Measurements from ENCODE around the gene GRID2IP. TPM values are rescaled to one million over a fixed set of nuclear protein-coding genes. Genes with fewer than 3 reads are reported as not detected.
A peak's percentile ranks its signal among the peaks of the same experiment; 100 is the strongest.

The GRID2IP gene
- total and polyA plus RNA-seq, 2 donors (not counting 1 experiment from before 2014, with no cell fraction given) = 0.72 to 1.7 TPM

GRCh38 chr7:6447581-6448199 is 103.6 kb downstream of the GRID2IP start, which contains the start of gene DAGLB:
Gene DAGLB, minus strand, starts transcription at chr7:6447954. Its CDS starts 112 bp downstream, at chr7:6447842.
- no peaks in the 10 kb centered on the region for H3K9me3 Mint-ChIP-seq (ENCODE audit: insufficient read depth)
- Histone ChIP-seq H4K20me1 (ENCODE audit: control insufficient read depth, insufficient read depth, low read length, poor library complexity, severe bottlenecking) (no peaks in the 10 kb centered on the region), H3K79me2 (ENCODE audit: control insufficient read depth, insufficient read depth, low read length) (peaks cover 47% of the 10 kb centered on the region), H3K4me1 (ENCODE audit: control insufficient read depth in 2 of 2, insufficient read depth in 2 of 2, low read length in 2 of 2) (peaks cover 6 to 17% of the 10 kb centered on the region in 2 donors), H3K9me3 (ENCODE audit: control extremely low read depth in 1 of 3, control insufficient read depth in 2 of 3, insufficient read depth in 1 of 3, low read length in 2 of 3) (no peaks in the 10 kb centered on the region), H3K4me2 (replicated peaks; ENCODE audit: low read depth, low read length, poor library complexity, severe bottlenecking) (peak within 1 kb of the TSS; percentile 86), H3K36me3 (replicated peaks in 1 of 2; ENCODE audit: control extremely low read depth in 1 of 2, control insufficient read depth in 1 of 2, extremely low read depth in 1 of 2, insufficient read depth in 2 of 2, low read length in 1 of 2) (peaks cover 0 to 20% of the 10 kb centered on the region in 2 experiments), H2AFZ (ENCODE audit: insufficient read depth, low read depth, low read length, poor library complexity, severe bottlenecking) (peak within 1 kb of the TSS; percentile 93), H3K27ac (ENCODE audit: low read length in 2 of 2) (peak within 1 kb of the TSS; percentile 80 to 81), H3K4me3 (ENCODE audit: control extremely low read depth in 1 of 5, extremely low read depth in 1 of 5, insufficient read depth in 1 of 5, low read depth in 2 of 5, low read length in 4 of 5) (peak within 1 kb of the TSS; percentile 54 to 100 (median 85)), H3K27me3 (replicated peaks in 1 of 4; ENCODE audit: control extremely low read depth in 1 of 4, control insufficient read depth in 3 of 4, insufficient read depth in 4 of 4, low read length in 3 of 4) (no peaks in the 10 kb centered on the region), H3K9ac (ENCODE audit: low read length) (peak within 1 kb of the TSS; percentile 81)
- ATAC-seq (ENCODE audit: low read depth) (peak; percentile 89), DNase-seq (peak; percentile 97)
- intact Hi-C loops (cut with micrococcal nuclease) = loop anchor here (1.0 kb wide), 1 partner anchor 11 kb away; no protein-coding TSS in a partner anchor
- H3K4me3 Mint-ChIP-seq = peak within 1 kb of the TSS; percentile 94
- CTCF ChIA-PET = interaction anchor here (0.6 to 2.2 kb wide), 6 partner anchors 9 to 915 kb away, joined by 3 to 16 read pairs (median 4); partner anchors contain the start of gene INTS15
- under 1% methylated on average over 58 of the region's 61 CpGs for WGBS (ENCODE audit: insufficient coverage)
- no peaks in the 10 kb centered on the region for H3K27me3 Mint-ChIP-seq
- TF ChIP-seq CTCF (IDR thresholded peaks at IDR 0.05) (no peak), EZH2 (IDR thresholded peaks at IDR 0.05; ENCODE audit: borderline replicate concordance, insufficient read depth, low read depth, low read length, poor library complexity, severe bottlenecking) (no peak)
- POLR2A ChIA-PET = interaction anchor here (0.5 to 1.2 kb wide), 10 partner anchors 11 to 1526 kb away, joined by 3 to 7 read pairs (median 6); no protein-coding TSS in a partner anchor
- peak within 1 kb of the TSS; percentile 93 for H3K27ac Mint-ChIP-seq
- H3K4me1 Mint-ChIP-seq = peaks cover 29% of the 10 kb centered on the region

Other genes starting within 250 kb of the GRID2IP start
- 15.7 and 16.6 TPM in 2 replicates for gene FAM220A, start 202.5 kb downstream of the GRID2IP start, total RNA-seq
- 8.7 and 10.3 TPM in 2 replicates for gene FAM220A, start 202.5 kb downstream of the GRID2IP start, polyA plus RNA-seq
- 95.7 and 99.1 TPM in 2 replicates for gene RAC1, start 176.9 kb downstream of the GRID2IP start, total RNA-seq
- gene RAC1, start 176.9 kb downstream of the GRID2IP start, polyA plus RNA-seq = 87.2 and 98.0 TPM in 2 replicates
- 27.6 and 29.6 TPM in 2 replicates for gene DAGLB, start 103.5 kb downstream of the GRID2IP start, total RNA-seq
- gene DAGLB, start 103.5 kb downstream of the GRID2IP start, polyA plus RNA-seq = 25.2 and 37.6 TPM in 2 replicates
- gene KDELR2, start 67.3 kb downstream of the GRID2IP start, total RNA-seq = 29.6 and 31.5 TPM in 2 replicates
- 14.0 and 16.6 TPM in 2 replicates for gene KDELR2, start 67.3 kb downstream of the GRID2IP start, polyA plus RNA-seq
- 38.5 and 49.4 TPM in 2 replicates for gene ZDHHC4, start 26.0 kb upstream of the GRID2IP start, total RNA-seq
- 42.0 and 44.8 TPM in 2 replicates for gene ZDHHC4, start 26.0 kb upstream of the GRID2IP start, polyA plus RNA-seq
- gene INTS15, start 38.6 kb upstream of the GRID2IP start, total RNA-seq = 57.1 and 57.8 TPM in 2 replicates
- gene INTS15, start 38.6 kb upstream of the GRID2IP start, polyA plus RNA-seq = 50.6 and 63.2 TPM in 2 replicates
- gene ZNF853, start 64.1 kb upstream of the GRID2IP start, total RNA-seq = 5.2 and 6.3 TPM in 2 replicates
- 1.6 and 2.5 TPM in 2 replicates for gene ZNF853, start 64.1 kb upstream of the GRID2IP start, polyA plus RNA-seq
- 72.6 and 76.9 TPM in 2 replicates for gene ZNF316, start 85.9 kb upstream of the GRID2IP start, total RNA-seq
- gene ZNF316, start 85.9 kb upstream of the GRID2IP start, polyA plus RNA-seq = 43.6 and 54.9 TPM in 2 replicates
- 41.3 and 48.8 TPM in 2 replicates for gene ZNF12, start 155.5 kb upstream of the GRID2IP start, total RNA-seq
- gene ZNF12, start 155.5 kb upstream of the GRID2IP start, polyA plus RNA-seq = 6.3 and 8.2 TPM in 2 replicates
- gene RSPH10B2, start 202.6 kb upstream of the GRID2IP start, total RNA-seq = 1.4 and 1.6 TPM in 2 replicates
- gene RSPH10B2, start 202.6 kb upstream of the GRID2IP start, polyA plus RNA-seq = not detected in 2 replicates

All from B cell (primary cell).